GDM1 (cell line): ENCODE results near the gene ITPR2.
"Not testable (repeated sequence)": the region's sequence is repeated elsewhere in the genome, so short reads cannot be mapped to it uniquely, and the experiment has no call there.

Experiments
- DNase-seq: peaks from one replicate; lab custom pipeline; 2025; lab: John Stamatoyannopoulos, UW

ITPR2 gene

DNA sequence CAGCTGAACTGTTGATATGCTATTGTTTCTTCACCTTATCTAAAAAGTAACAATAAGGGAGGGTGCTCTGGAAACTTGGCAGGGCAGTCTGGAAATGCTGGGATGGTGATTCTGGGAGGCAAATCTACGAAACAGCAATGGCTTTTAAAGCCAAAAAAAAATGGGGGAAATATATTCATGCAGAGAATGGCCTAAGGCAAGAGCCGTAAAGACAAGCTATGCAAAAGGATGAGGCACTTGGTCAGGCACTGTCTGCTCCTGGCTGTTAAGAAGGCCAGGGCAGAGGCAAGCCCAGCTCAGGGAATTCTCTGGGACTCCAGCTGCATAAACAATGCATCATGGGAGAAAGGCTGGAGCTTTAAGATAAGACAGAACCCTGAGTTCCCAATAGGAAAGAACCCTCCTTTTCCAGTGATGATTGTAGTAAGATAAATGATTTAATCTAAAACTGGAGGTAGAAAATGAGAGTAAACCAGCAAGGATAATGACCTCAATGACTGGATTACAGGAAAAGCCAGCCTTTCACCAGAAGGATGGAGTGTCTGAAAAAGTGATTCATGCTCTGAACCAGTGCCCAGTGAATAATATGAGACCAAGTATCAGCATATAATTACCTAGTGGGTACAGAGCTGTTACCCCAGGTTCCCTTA lies 46.0 kb downstream of the ITPR2 start:
- no peak for DNase-seq

DNA sequence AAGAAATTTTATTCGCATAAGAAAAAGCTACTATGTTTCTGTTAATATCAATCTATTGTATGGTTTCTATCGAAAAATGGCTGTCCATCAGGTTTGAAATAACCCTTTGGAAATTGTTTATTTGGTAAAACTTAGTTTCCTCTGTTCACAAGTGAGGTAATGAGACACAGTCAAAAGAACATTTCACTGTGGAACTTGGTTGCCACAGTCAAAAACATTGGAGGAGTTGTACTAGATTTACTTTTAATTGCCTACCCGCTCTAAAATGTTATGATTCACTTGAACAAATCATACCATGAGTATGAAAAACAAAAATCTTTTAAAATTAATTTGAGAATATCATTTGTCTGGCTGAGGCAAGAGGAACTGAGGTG lies 46.5 kb downstream of the ITPR2 start:
- no peak for DNase-seq

DNA sequence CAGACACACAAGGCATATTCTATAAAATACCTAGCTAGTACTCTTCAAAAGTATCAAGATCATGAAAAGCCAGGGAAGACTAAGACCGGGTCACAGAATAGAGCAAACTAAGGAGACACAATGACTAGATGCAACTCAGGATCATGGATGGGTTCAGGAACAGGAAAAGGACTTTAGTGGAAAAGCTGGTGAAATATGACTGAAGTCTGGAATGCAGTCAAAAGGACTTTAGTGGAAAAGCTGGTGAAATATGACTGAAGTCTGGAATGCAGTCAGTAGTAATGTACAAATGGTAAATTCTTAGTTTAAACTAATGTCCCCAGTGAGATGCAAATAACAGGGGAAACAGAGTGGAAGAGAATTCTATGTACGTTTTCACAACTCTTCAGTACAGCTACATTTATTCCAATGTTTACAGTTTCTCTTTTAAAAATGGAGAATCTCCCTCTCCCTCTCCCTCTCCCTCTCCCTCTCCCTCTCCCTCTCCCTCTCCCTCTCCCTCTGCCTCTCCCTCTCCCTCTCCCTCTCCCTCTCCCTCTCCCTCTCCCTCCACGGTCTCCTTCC lies 49.1 kb downstream of the ITPR2 start:
- DNase-seq = not testable (repeated sequence)

DNA sequence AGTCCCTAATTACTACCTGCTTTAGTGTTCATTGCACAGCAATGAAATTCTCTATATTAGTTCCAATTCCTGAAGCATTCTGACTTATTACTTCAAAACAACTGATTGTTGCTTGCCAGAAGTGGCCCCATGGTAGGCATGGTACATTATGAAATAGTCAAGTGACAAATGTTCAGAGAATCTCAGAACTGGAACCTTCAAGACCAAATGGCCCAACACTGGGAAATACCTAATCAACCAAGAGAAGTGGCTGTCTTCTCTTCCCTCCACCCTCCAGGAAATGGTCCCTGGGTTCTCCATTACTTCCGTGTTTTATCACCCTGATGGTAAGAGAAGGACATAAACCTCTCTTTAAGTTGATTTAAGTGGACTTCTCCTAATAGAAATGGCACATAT lies 49.9 kb downstream of the ITPR2 start:
- DNase-seq = no peak

DNA sequence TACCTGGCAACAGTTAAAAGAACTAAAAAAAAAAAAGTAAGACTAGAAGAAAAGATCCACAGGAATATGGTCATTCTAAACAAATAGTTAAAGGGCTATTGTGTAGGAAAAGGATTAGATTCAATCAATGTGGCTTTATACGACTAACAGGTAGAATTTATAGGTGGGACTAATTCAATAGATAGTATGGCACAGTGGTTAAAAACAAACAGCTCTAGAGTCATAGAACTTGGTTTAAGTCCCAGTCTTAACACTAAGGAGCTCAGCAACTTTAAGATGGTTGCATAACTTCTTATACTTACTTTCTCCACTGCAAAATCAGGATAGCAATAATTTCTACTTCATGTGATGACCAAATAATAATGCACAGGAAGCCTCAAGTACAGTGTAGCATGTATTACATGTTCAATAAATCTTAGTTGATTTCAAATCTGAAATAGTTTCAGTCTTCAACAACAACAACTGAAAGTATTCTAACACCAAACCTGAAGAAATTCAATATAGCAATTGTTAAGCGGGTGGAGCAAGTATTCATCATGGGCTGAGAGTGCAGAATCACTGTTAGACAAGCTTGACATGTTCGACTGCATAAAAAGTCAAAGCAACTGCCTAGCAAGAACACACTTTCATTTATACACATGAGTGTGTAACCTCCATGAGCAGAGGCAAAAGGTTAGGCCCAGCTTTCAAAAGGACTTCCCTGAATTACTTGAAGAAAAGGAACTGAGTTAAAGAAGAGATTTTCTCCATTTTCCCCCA lies 50.4 kb downstream of the ITPR2 start:
- no peak for DNase-seq

DNA sequence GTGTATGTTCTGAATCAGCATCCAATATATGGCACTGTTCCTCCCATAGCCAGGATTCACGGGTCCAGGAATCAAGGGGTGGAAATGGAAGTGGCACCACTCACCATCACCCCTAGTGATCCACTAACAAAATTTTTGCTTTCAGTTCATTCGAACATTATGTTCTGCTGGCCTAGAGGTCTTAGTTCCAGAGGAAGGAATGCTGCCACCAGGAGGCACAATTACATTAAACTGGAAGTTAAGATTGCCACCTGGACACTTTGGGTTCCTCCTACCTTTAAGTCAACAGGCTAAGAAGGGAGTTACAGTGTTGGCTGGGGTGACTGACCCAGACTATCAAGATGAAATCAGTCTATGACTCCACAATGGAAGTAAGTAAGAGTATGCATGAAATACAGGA lies 52.3 kb downstream of the ITPR2 start:
- DNase-seq = not testable (repeated sequence)

DNA sequence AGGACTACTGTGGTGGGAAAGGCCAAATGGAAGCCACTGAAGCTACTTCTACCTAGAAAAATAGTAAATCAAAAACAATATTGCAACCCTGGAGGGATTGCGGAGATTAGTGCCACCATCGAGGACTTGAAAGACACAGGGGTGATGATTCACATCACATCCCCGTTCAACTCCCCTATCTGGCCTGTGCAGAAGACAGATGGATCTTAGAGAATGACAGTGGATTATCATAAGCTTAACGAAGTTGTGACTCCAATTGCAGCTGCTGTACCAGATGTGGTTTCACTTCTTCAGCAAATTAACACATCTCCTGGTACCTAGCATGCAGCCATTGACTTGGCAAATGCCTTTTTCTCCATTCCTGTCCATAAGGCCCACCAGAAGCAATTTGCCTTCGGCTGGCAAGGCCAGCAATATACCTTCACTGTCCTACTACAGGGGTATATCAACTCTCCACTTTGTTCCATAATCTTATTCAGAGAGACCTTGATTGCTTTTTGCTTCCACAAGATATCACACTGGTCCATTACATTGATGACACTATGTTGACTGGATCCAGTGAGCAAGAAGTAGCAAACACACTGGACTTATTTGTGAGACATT lies 54.7 kb downstream of the ITPR2 start:
- not testable (repeated sequence) for DNase-seq

DNA sequence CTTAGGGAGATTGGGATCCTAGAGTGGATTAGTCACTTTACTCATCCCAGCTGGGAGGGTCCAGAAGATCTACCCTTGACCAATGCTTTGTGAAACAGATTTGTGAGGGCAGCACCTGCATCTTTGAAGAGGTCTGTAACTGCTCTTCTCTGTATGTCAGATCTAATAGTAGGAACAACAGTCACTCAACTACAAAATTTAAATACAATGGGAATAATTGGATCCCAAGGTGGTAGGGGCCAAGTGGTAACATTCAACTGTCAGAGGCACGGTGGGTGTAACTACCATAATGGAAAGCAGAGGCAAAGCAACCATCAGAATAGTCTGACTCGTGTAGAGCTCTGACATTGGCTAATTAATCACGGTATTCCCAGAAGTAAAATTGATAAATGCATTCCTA lies 55.8 kb downstream of the ITPR2 start:
- DNase-seq = no peak

DNA sequence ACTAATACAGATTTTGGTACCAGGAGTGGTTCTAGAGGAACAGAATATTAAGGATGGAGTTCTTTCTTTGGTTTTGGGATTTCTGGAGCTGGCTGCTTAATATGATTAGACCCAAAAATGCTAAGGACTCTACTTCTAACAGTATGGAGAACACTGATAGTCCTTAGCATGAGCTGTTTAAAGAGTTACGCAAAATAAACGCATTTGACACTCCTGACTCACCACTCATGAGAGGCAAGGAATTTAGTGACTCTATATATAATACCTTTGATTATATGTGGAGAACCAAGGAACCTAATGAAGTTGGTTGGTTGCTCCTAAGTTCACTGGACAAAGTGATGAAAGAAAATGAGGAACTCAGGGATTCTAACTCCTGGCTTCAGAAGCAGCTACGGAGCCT lies 57.0 kb downstream of the ITPR2 start:
- DNase-seq = not testable (repeated sequence)

DNA sequence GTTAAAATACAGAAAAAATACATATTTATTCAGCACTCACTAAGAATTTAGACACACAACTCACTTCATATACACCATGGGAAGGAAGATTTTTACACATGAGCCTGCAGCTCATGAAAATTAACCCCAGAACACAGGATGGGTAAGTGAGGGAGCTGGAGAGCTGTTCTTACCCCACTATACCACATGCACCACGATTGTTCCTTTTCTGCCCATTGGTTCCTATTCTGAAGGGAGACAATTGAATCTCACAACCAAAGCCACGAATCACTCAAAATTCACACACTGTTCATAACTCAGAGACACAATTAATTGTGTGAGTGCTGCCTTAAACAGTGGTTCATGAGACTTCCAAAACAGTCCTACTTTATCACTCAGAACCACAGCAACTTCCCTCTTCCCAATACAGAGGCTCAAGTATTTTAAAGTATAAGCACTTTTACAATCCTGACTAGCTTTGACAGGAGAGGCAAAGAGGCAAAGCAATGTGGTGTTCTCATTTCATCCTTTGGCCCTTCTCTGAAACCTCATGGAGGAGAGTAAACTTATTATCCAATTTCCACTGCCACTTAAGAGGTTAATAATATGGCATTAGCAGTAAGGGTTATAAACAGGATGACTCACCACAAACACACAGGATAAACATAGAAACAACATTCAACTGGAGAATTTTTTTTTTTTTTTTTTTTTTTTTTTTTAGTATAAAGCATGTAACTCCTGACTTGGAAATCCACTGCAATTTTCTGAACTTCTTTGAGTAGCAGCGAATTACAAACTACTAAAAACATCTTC lies 59.5 kb downstream of the ITPR2 start:
- DNase-seq = peak; percentile 9

DNA sequence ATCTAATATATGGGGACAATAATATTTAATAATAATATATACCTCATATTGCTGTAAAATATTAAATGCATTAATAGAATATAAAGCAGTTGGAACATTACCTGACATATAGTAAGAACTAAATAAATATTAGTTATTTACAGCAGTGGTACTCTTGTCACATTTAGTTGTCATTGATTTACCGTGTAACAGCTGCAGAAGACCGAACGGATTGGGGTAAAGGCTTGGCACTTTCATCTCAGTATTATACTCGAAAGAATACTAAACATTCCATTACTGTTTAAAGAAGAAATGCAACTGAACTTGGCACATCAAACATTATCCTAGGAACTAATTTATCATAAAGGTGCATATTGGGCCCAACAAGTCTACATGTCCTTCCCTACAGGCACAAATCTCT lies 61.1 kb downstream of the ITPR2 start:
- no peak for DNase-seq

DNA sequence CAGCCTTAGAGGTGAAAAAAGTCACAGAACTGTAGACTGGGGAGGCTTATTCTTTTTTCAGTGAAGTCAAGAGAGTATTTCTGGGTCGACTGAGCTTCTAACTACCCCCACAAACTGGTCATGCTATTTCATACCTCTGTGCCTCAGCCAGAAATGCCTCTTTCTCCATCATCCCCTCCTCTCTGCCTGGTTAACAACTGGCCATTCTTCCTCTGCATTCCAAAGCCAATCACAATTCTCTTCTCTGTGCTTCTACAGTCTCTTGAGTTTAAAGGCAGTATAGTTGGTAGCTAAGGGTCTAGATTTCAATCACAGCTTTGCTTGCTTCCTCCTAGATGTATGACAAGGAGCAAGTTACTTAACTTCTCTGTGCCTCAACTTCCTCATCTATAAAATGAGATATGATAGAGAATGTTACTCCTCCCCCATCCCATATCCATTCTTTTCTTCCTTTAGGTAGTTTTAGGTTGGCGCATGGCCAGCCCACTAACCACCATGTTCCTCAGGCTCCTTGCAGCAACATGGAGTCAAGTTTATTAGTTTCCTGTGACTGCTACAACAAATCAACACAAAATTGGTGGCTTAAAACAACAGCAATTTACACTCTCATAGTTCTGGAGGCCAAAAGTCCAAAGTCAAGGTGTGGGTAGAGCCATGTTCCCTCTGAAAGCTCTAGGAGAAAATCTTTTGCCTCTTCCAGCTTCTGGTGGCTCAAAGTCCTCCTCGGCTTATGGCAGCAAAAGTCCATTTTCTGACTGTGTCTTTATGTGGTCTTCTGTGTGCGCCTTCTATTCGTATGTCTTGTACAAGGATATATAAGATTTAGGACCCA lies 62.5 kb downstream of the ITPR2 start:
- no peak for DNase-seq

DNA sequence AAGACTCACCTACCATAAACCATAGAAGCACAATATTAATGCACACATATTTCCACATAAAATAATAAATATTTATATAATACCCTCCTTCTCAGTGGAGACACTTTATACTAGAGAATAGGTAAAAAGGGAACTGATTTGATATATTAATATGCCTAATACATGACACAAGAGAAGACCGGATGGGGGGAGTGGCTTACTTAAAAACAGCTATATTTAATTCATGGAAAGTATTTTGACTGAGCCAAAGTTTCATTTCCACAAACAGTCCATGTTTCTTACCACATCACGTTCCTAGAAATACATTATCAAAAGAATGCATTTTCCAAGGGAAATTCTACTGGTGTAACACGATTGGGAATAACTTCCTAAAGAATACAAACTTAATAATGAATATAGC lies 63.4 kb downstream of the ITPR2 start:
- no peak for DNase-seq

DNA sequence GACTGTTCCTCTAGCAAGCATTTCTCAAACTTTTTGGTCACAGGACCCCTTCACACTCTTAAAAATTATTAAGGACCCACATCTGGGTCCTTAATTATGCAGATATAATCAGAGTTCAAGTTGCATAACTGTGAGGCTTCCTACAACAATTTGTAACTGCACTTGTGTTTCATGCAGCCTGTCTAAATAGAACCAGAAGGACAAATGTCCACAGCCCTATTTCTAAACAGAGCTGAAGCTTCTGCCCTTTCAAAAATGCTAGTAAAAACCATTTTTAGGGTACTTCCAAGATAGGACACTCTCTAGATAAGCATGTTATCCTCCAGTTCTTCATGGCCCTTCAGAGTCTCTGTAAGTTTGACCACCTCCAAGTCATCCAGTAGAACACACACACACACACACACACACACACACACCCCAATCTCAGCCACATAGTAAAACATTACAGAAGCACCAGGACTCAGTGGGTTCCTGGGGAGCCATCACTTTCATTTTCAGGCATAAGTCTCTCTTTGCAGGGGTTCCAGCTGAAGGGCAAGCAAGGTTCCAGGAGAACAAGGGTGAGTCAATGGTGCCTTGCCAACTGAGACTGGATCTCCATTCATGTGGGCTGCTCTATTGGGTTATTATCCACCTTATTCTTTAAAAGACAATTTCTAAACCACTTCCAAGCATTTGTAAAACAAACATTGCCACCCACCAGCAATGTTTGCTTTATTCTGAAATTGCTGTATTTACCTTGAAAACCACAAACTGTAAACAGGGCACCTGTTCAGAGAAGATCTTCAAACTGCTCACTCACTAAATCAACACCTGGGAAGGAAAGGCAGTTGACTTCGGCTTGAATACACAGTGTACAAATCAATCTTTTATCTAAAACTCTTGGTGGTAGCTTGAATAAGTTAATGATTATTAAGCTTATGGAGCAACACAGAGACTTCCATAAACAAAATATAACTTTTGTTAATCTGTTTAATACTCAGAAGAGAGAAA lies 64.1 kb downstream of the ITPR2 start:
- DNase-seq = no peak

DNA sequence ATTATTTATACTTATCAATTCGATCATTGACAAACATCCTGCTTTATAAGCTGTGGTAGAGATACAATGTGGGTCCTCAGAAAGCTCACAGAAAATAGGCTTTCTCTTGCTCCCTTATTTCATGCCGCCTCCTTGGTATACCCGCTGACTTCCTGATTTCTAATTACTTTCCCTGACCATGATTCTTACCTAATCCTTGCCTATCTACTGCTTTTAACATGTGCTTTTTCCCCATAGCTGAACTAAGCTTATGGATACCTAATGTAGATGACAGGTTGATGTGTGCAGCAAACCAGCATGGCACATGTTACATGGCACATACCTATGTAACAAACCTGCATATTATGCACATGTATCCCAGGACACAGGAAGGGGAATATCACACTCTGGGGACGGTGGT lies 65.1 kb downstream of the ITPR2 start:
- DNase-seq = no peak

DNA sequence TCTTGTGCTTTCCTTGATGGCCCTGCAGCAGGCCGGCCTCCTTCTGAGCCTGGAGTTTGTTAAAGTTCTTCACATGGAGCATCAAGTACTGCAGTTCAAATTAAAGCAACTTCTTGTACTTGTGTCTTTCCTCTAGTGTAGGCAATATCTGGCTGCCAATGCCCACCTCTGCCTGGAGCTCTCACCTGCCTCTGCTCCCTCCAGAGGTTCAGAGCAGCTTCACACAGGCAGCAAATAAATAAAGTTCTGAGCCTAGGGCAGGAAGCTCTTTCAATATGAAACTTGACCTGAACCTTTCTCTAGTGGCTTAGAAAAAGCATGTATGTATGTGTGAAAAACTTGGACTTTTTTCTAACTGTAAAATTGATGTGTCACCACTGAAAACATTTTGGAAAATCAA lies 65.9 kb downstream of the ITPR2 start:
- DNase-seq = no peak

DNA sequence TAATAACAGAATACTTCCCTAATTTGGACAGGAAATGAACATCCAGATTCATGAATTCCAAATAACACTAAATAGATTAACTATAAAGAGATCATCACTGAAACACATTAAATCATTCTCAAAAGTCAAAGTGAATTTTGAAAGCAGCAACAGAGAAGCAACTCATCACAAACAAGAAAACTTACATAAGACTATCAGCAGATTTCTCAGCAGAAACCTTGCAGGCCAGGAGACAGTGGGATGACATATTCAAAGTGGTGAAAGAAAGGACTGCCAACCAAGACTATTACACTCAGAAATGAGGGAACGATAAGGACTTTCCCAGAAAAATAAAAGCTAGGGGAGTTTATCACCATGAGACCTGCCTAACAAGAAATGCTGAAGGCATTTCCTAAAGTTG lies 70.8 kb downstream of the ITPR2 start:
- no peak for DNase-seq

DNA sequence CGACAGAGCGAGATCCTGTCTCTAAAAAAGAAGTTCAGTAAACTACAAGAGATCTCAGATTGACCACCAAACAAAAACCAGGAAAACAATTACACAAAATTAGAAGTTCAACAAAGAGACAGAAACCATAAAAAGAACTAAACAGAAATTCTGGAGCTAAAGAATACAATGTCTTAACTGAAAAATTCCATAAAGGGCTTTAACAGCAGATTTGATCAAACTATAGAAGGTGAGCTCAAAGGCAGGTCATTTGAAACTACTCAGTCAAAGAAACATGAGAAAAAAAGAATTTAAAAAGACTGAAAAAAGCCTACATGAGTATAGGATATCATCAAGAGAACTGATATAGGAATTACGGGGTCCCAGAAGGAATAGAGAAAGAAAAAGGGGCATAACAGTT lies 71.2 kb downstream of the ITPR2 start:
- DNase-seq = no peak

DNA sequence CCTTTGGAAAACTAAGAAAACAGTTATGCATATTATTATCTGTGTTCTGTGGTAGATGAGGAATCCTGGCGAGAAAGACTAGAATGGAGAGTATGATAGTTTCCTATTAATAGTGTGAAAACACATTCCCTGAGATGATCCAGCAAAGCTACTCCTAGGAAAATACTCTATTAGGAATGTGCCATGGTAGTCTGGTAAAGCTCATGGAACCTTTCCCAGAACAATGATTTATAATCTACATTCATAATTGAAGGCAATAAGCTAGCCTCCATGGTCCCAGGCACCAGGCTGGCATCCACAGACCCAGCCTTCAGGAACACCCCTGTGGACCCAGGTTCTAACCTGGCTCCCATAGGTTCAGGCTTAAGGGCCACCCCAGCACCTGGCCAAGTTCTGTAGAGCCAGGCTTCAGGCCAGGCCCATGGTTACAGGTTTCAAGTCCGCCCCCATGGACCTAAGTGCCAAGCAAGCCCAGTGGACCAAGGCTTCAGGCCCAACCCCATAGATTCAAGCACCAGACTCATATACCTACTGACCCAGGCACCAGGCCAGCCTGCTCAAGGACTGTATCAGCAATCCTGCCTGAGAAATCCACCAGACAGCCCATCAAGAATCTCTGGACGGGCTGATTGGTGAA lies 72.2 kb downstream of the ITPR2 start:
- DNase-seq = no peak

DNA sequence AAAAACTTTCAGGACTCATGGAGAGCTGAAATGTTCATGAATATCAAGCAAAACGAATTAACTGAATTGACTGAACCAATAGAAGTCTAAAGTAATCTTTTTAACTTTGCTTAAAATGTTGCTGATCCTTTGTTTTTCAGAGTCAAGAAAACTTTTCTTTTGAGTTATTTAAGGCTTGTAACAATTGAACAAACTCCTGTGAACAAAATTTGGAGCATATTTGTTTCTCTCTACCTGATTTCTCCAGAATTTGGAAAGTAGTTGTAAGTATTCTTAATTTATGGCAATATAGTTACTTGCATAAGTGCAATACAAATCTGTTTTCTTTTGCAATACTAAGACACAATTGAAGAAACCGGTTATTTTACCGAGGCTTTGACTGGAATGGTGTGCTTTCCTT lies 77.6 kb downstream of the ITPR2 start:
- not testable (repeated sequence) for DNase-seq
